Right forelimb (tissue), 1 donor: ENCODE results near the gene SRY.
A peak's percentile ranks its signal among the peaks of the same experiment; 100 is the strongest.
"Not testable (repeated sequence)": the region's sequence is repeated elsewhere in the genome, so short reads cannot be mapped to it uniquely, and the experiment has no call there.

Experiments
- DNase-seq: peaks from one replicate; pipeline ENCODE4 v3.0.0-alpha.2; 2018

SRY gene

GRCh38 chrY:2787600-2787999 lies at the start of gene SRY:
SRY (minus strand) TSS chrY:2787682; CDS start chrY:2787603, 79 bp downstream.
- no peak for DNase-seq

DNA sequence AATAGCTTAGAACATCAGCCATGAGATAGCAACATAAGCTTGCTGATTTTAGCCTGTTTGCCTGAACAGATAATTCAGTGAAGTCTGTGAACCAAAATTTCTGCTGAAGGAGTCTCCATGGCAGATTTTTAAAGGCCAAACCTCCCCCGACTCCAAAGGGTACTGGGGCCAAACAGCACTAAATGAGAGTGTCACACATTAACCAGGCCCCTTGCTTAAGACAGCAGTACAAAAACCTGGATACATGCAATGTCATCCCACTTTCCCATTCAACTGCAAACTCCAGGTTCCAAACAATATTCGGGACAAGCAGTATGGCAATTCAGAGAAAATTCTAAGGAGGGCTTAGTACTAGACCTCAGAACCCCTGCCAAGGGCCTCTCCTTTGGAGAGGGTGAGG lies 49.6 kb upstream of the SRY start:
- no peak for DNase-seq

DNA sequence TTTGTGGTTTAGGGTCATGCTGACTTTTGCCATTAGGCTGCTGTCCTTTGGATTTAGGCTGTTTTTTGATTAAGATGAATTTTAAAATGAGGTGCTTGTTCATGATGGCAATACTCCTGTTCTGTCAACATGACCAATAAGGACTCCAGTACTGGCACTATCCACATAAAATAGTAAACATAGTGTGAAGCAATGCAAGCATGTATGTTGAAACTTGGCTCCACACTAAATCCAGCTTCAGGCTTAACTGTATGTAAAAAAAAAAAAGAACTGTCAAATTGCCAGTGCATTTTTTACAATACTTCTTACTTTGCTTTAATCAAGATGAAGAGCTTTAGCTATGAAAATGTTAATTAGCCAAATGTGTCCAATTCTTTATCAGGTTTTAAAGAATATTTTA lies 47.7 kb upstream of the SRY start:
- DNase-seq: no peak

DNA sequence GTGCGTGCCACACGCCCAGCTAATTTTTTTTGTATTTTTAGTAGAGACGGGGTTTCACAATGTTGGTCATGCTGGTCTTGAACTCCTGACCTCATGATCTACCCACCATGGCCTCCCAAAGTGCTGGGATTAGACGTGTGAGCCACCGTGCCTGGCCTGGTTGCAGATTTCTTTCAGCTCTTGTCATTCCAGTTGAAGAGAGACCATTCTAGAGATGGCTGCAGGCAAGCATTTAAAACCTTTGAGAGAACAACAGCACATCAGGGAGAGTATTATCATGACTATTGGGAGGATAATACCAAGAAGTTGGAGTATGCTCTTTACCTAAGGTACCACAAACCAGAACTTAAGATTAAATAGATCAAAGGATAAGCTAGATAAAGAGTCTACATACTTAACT lies 41.0 kb upstream of the SRY start:
- no peak for DNase-seq

GRCh38 chrY:2824471-2824870 lies 37.0 kb upstream of the SRY start:
- no peak for DNase-seq

DNA sequence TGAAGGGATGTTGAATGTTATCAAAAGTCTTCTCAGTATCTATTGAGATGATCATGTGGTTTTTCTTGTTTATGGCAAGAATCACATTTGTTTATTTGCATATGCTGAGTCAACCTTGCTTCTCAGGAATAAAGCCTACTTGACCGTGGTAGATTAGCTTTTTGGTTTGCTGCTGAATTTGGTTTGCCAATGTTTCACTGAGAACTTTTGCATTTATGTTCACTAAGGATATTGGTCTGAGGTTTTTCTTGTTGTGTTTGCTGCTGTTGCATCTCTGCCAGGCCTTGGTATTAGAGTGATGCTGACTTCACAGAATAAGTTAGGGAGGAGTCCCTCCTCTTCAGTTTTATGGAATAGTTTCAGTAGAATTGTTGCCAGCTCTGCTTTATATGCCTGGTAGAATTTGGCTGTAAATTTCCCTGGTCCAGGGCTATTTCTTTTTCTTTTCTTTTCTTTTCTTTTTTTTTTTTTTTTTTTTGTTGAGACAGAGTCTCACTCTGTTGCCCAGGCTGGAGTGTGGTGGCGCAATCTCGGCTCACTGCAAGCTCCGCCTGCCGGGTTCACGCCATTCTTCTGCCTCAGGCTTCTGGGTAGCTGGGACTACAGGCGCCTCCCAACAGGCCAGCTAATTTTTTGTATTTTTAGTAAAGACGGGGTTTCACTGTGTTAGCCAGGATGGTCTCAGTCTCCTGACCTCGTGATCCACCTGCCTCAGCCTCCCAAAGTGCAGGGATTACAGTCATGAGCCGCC lies 29.8 kb upstream of the SRY start:
- DNase-seq: not testable (repeated sequence)

- DNase-seq: no peak
Observed at GRCh38 chrY:2800246-2800645, 12.8 kb upstream of the SRY start.

- DNase-seq: no peak
Observed at GRCh38 chrY:2797991-2798390, 10.5 kb upstream of the SRY start.

DNA sequence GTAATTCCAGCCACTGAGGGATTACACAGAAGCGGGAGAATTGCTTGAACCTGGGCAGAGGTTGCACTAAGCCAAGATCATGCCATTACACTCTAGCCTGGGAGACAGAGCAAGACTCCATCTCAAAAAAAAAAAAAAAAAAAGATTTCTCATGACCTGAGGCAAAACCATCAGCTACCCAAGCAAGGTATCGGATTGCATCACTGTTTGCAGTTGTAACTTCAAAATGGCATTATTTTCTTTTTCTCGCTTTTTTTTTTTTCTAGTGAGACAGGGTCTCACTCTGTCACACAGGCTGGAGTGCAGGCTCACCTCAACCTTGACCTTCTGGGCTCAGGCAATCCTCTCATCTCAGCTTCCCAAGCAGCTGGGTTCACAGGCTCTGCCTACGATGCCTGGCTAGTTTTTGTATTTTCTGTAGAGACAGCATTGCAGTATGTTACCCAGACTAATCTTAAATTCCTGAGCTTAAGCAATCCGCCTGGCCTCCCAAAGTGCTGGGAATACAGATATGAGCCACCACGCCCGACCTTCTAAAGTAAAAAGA lies 9.6 kb upstream of the SRY start:
- no peak for DNase-seq

- no peak for DNase-seq
Observed at GRCh38 chrY:2789756-2790155, 2.3 kb upstream of the SRY start.

GRCh38 chrY:2786876-2787512 lies 488 bp downstream of the SRY start:
- peak; percentile 44 for DNase-seq
